Measurements from ENCODE around the gene CYBC1. TPM values are rescaled to one million over a fixed set of nuclear protein-coding genes. Genes with fewer than 3 reads are reported as not detected.

CYBC1 gene
- polyA plus RNA-seq, 1 donor (not counting 4 experiments of a cell fraction or from before 2014, with no cell fraction given) = 30.2 TPM

GRCh38 chr17:82440991-82441627 is 9.4 kb downstream of the CYBC1 start:
- no peak for FAIRE-seq

GRCh38 chr17:82440469-82440981 is 10.0 kb downstream of the CYBC1 start:
- no peak overlapping the region for H3K27ac ChIP-seq (ENCODE audit: control insufficient read depth, insufficient read depth, low read length)
- no peaks in the 10 kb centered on the region for H3K79me2 ChIP-seq (ENCODE audit: control insufficient read depth, insufficient read depth, low read length)
- FAIRE-seq = no peak
- no peaks in the 10 kb centered on the region for H3K9me1 ChIP-seq (ENCODE audit: control insufficient read depth, extremely low read depth, insufficient read depth, low read length)
- no peak overlapping the region for H3K4me2 ChIP-seq (ENCODE audit: control insufficient read depth, extremely low read depth, insufficient read depth, low read depth, low read length)
- no peak overlapping the region for H3K4me3 ChIP-seq (ENCODE audit: control insufficient read depth in 2 of 3, extremely low read depth in 1 of 3, insufficient read depth in 2 of 3, low read depth in 1 of 3, low read length in 3 of 3)
- TF ChIP-seq CTCF (optimal IDR thresholded peaks at IDR 0.05 in 1 of 3, IDR thresholded peaks at IDR 0.05 in 1 of 3, conservative IDR thresholded peaks at IDR 0.05 in 1 of 3; ENCODE audit: extremely low read depth in 1 of 3, insufficient read depth in 2 of 3, low read length in 3 of 3) (no peak), EZH2 (IDR thresholded peaks at IDR 0.05; ENCODE audit: low read length) (no peak)
- H3K9me3 ChIP-seq (ENCODE audit: control insufficient read depth, low read depth, low read length) = no peaks in the 10 kb centered on the region
- DNase-seq (ENCODE audit: low read depth, low spot score) = no peak
- H3K4me1 ChIP-seq (ENCODE audit: control insufficient read depth, extremely low read depth, insufficient read depth, low read length) = no peaks in the 10 kb centered on the region
- no peaks in the 10 kb centered on the region for H3K27me3 ChIP-seq (ENCODE audit: control insufficient read depth, extremely low read depth, insufficient read depth, low read length)
- H2AFZ ChIP-seq (ENCODE audit: control insufficient read depth, low read length) = no peak overlapping the region
- H3K36me3 ChIP-seq (ENCODE audit: control insufficient read depth in 2 of 2, extremely low read depth in 1 of 2, insufficient read depth in 2 of 2, low read length in 2 of 2) = peaks cover 7 to 10% of the 10 kb centered on the region in 2 experiments
- H3K9ac ChIP-seq (ENCODE audit: control insufficient read depth, extremely low read depth, insufficient read depth, low read length) = no peak overlapping the region
- dilution Hi-C loops (cut with MboI; ENCODE audit: extremely low pct_ligation_motif_present, low sequenced_read_pairs) = no loop called here
- no peaks in the 10 kb centered on the region for H4K20me1 ChIP-seq (ENCODE audit: control insufficient read depth, extremely low read depth, insufficient read depth, low read length)

More at GRCh38 chr17:82440991-82441627, 9.4 kb downstream of the CYBC1 start:
- no peak overlapping the region for H3K4me2 ChIP-seq (ENCODE audit: control insufficient read depth, extremely low read depth, insufficient read depth, low read depth, low read length)
- peaks cover 7 to 14% of the 10 kb centered on the region in 2 experiments for H3K36me3 ChIP-seq (ENCODE audit: control insufficient read depth in 2 of 2, extremely low read depth in 1 of 2, insufficient read depth in 2 of 2, low read length in 2 of 2)
- no peaks in the 10 kb centered on the region for H3K9me3 ChIP-seq (ENCODE audit: control insufficient read depth, low read depth, low read length)
- no peaks in the 10 kb centered on the region for H3K79me2 ChIP-seq (ENCODE audit: control insufficient read depth, insufficient read depth, low read length)
- no peak overlapping the region for H3K9ac ChIP-seq (ENCODE audit: control insufficient read depth, extremely low read depth, insufficient read depth, low read length)
- H4K20me1 ChIP-seq (ENCODE audit: control insufficient read depth, extremely low read depth, insufficient read depth, low read length) = no peaks in the 10 kb centered on the region
- no peak for DNase-seq (ENCODE audit: low read depth, low spot score)
- no peaks in the 10 kb centered on the region for H3K4me1 ChIP-seq (ENCODE audit: control insufficient read depth, extremely low read depth, insufficient read depth, low read length)
- dilution Hi-C loops (cut with MboI; ENCODE audit: extremely low pct_ligation_motif_present, low sequenced_read_pairs) = no loop called here
- H3K27me3 ChIP-seq (ENCODE audit: control insufficient read depth, extremely low read depth, insufficient read depth, low read length) = no peaks in the 10 kb centered on the region
- no peak overlapping the region for H2AFZ ChIP-seq (ENCODE audit: control insufficient read depth, low read length)
- H3K4me3 ChIP-seq (ENCODE audit: control insufficient read depth in 2 of 3, extremely low read depth in 1 of 3, insufficient read depth in 2 of 3, low read depth in 1 of 3, low read length in 3 of 3) = no peak overlapping the region
- no peak overlapping the region for H3K27ac ChIP-seq (ENCODE audit: control insufficient read depth, insufficient read depth, low read length)
- no peak for TF ChIP-seq CTCF (optimal IDR thresholded peaks at IDR 0.05 in 1 of 3, IDR thresholded peaks at IDR 0.05 in 1 of 3, conservative IDR thresholded peaks at IDR 0.05 in 1 of 3; ENCODE audit: extremely low read depth in 1 of 3, insufficient read depth in 2 of 3, low read length in 3 of 3)
- TF ChIP-seq EZH2 (IDR thresholded peaks at IDR 0.05; ENCODE audit: low read length) = no peak
- no peaks in the 10 kb centered on the region for H3K9me1 ChIP-seq (ENCODE audit: control insufficient read depth, extremely low read depth, insufficient read depth, low read length)

All from keratinocyte (primary cell).